HepG2 (cell line): ENCODE measurements around the gene OSBPL2. TPM values are rescaled to one million over a fixed set of nuclear protein-coding genes. Genes with fewer than 3 reads are reported as not detected.

ENCODE experiments used
- AHDC1 ChIP-seq: sonication (generic); formaldehyde crosslinking; IDR thresholded peaks from 2 replicates; pipeline ENCODE4 v1.5.1; 2020; ENCODE audit warnings: mild to moderate bottlenecking, missing genetic modification reagents, borderline replicate concordance
- PHB2 ChIP-seq: fragments of 450-650 bp; IDR thresholded peaks from 2 replicates; pipeline ENCODE4 v1.6.1; 2018; ENCODE audit not compliant: partially characterized antibody
- PHF8 ChIP-seq: sonication (generic); formaldehyde crosslinking; IDR thresholded peaks from 2 replicates; pipeline ENCODE4 v1.5.0; 2020; ENCODE audit warnings: missing genetic modification reagents
- PPARG ChIP-seq: conservative IDR thresholded peaks from 2 replicates; pipeline ENCODE4 v1.6.1; 2016; ENCODE audit warnings: missing biosample characterization, missing genetic modification reagents
- REPIN1 ChIP-seq: sonication (generic); formaldehyde crosslinking; IDR thresholded peaks from 2 replicates; pipeline ENCODE4 v1.8.0; 2022; ENCODE audit warnings: missing genetic modification reagents, low read depth, mild to moderate bottlenecking, borderline replicate concordance
- SP1 ChIP-seq, 2 experiments: fragments of 450-650 bp in 1 of 2; sonication (generic) in 1 of 2; formaldehyde crosslinking in 1 of 2; IDR thresholded peaks; 2 replicates each; pipeline versions ENCODE4 v1.4.0 to v1.6.1; 2016 to 2020; ENCODE audit warnings: missing genetic modification reagents in 1 of 2
- SRSF1 ChIP-seq: fragments of 200-400 bp; formaldehyde crosslinking; optimal IDR thresholded peaks from 2 replicates; pipeline ENCODE3; 2017; ENCODE audit warnings: mild to moderate bottlenecking, low read depth, low read length, moderate library complexity
- THAP8 ChIP-seq: sonication (generic); formaldehyde crosslinking; IDR thresholded peaks from 2 replicates; pipeline ENCODE4 v1.5.1; 2020; ENCODE audit warnings: missing genetic modification reagents, mild to moderate bottlenecking, borderline replicate concordance
- WIZ ChIP-seq: sonication (generic); formaldehyde crosslinking; IDR thresholded peaks from 2 replicates; pipeline ENCODE4 v1.5.1; 2020; ENCODE audit warnings: mild to moderate bottlenecking, missing genetic modification reagents
- YEATS2 ChIP-seq: sonication (generic); formaldehyde crosslinking; IDR thresholded peaks from 2 replicates; pipeline ENCODE4 v1.4.0; 2020; ENCODE audit warnings: missing genetic modification reagents, borderline replicate concordance
- ZBTB4 ChIP-seq: sonication (generic); formaldehyde crosslinking; IDR thresholded peaks from 2 replicates; pipeline ENCODE4 v1.4.0; 2020; ENCODE audit warnings: missing genetic modification reagents, mild to moderate bottlenecking, borderline replicate concordance
- ZKSCAN8 ChIP-seq: IDR thresholded peaks from 2 replicates; pipeline ENCODE4 v1.6.1; 2016; ENCODE audit warnings: borderline replicate concordance, missing genetic modification reagents, missing compliant biosample characterization
- ZNF136 ChIP-seq: sonication (generic); formaldehyde crosslinking; IDR thresholded peaks from 2 replicates; pipeline ENCODE4 v1.8.1; 2022; ENCODE audit warnings: low read depth, mild to moderate bottlenecking, moderate library complexity, missing genetic modification reagents
- ZNF138 ChIP-seq: sonication (generic); formaldehyde crosslinking; IDR thresholded peaks from 2 replicates; pipeline ENCODE4 v1.5.0; 2020; ENCODE audit warnings: mild to moderate bottlenecking, low read depth, missing genetic modification reagents
- ZNF225 ChIP-seq: sonication (generic); formaldehyde crosslinking; IDR thresholded peaks from 2 replicates; pipeline ENCODE4 v1.4.0; 2020; ENCODE audit warnings: mild to moderate bottlenecking, missing genetic modification reagents
- ZNF446 ChIP-seq: sonication (generic); formaldehyde crosslinking; IDR thresholded peaks from 2 replicates; pipeline ENCODE4 v1.5.0; 2020; ENCODE audit warnings: mild to moderate bottlenecking, missing genetic modification reagents
- ZNF572 ChIP-seq: sonication (generic); formaldehyde crosslinking; IDR thresholded peaks from 2 replicates; pipeline ENCODE4 v1.5.1; 2020; ENCODE audit warnings: mild to moderate bottlenecking, missing genetic modification reagents
- polyA plus RNA-seq, 8 experiments: library from polyadenylated mRNA; depleted of rRNA in 3 of 8; stranded (reverse) in 7 of 8; unstranded in 1 of 8; fragments of >200 nt; fragmentation: Illumina TruSeq in 4 of 8; extraction: Trizol in 4 of 8; gene quantifications; 2 replicates each; pipeline versions ENCODE4 v1.2.1 to v1.2.3, GENCODE V29; 2011 to 2016; ENCODE audit warnings: low read depth in 4 of 8, missing spikeins in 1 of 8, mixed read lengths in 1 of 8; ENCODE audit not compliant: insufficient read depth in 1 of 8
- total RNA-seq, 5 experiments: library from RNA; depleted of rRNA; stranded (reverse); fragments of >200 nt; fragmentation: Illumina TruSeq; extraction: Trizol; gene quantifications; 2 replicates each; pipeline ENCODE4 v1.2.3, GENCODE V29; 2016; ENCODE audit warnings: low read depth in 1 of 5

The OSBPL2 gene
- total and polyA plus RNA-seq, 2 of the 13 experiments (the other 11 are each of a cell fraction or from before 2014, with no cell fraction given): 18.5 to 37.4 TPM

- TF ChIP-seq AHDC1 (0 out of 2 replicates have a peak, but pooled peaks have one; percentile 31), SRSF1 (no peak), ZNF225 (CRISPR knock-in tag) (no peak), ZNF138 (CRISPR knock-in tag) (no peak), PHB2 (no peak), ZNF572 (CRISPR knock-in tag) (no peak), YEATS2 (CRISPR knock-in tag) (no peak), SP1 (IDR thresholded peaks at IDR 0.05) (no peak), SP1 (CRISPR knock-in tag; IDR thresholded peaks at IDR 0.05) (no peak), REPIN1 (no peak), ZNF446 (CRISPR knock-in tag) (no peak), ZKSCAN8 (CRISPR knock-in tag) (no peak), ZBTB4 (CRISPR knock-in tag) (no peak), PHF8 (CRISPR knock-in tag) (no peak; the same call in 1 of the 2 replicates), ZNF136 (CRISPR knock-in tag) (no peak), WIZ (CRISPR knock-in tag) (no peak), PPARG (CRISPR knock-in tag) (no peak), THAP8 (CRISPR knock-in tag) (no peak)
These were observed 59.3 kb downstream of the OSBPL2 start (continued) for GRCh38 chr20:62297449-62298227.
